K562 (cell line): Measurements from ENCODE around the gene GRIN1.

Experiments used
- EZH2 ChIP-seq: IDR thresholded peaks from 2 replicates; pipeline ENCODE4 v1.6.1; 2012; ENCODE audit warnings: low read depth, mild to moderate bottlenecking, inconsistent platforms, low read length, borderline replicate concordance
- HOMEZ ChIP-seq: fragments of 250-450 bp; sonication (Bioruptor Pico); IDR thresholded peaks from 2 replicates; pipeline ENCODE4 v1.4.0; 2020; ENCODE audit warnings: mild to moderate bottlenecking, moderate library complexity
- SIN3A ChIP-seq, 2 experiments: fragments of 150-350 bp in 1 of 2; IDR thresholded peaks; 2 replicates each; pipeline ENCODE4 v1.6.1; 2011 to 2016; ENCODE audit warnings: borderline replicate concordance in 2 of 2, low read depth in 2 of 2, low read length in 2 of 2, mild to moderate bottlenecking in 2 of 2, moderate library complexity in 2 of 2; ENCODE audit not compliant: control insufficient read depth in 1 of 2
- TF ChIP-seq, protein P1 (sequence below): fragments of 250-450 bp; sonication (Bioruptor Pico); IDR thresholded peaks from 2 replicates; pipeline ENCODE4 v1.4.0; 2020; ENCODE audit warnings: mild to moderate bottlenecking

GRCh38 chr9:137145731-137146526 lies 7.0 kb downstream of the GRIN1 start:
- TF ChIP-seq HOMEZ (CRISPR knock-in tag) (no peak), EZH2 (no peak), SIN3A (IDR thresholded peaks at IDR 0.05; ENCODE audit: borderline replicate concordance in 2 of 2, control insufficient read depth in 1 of 2, low read depth in 2 of 2, low read length in 2 of 2) (no peak)
- TF ChIP-seq, protein P1, sequence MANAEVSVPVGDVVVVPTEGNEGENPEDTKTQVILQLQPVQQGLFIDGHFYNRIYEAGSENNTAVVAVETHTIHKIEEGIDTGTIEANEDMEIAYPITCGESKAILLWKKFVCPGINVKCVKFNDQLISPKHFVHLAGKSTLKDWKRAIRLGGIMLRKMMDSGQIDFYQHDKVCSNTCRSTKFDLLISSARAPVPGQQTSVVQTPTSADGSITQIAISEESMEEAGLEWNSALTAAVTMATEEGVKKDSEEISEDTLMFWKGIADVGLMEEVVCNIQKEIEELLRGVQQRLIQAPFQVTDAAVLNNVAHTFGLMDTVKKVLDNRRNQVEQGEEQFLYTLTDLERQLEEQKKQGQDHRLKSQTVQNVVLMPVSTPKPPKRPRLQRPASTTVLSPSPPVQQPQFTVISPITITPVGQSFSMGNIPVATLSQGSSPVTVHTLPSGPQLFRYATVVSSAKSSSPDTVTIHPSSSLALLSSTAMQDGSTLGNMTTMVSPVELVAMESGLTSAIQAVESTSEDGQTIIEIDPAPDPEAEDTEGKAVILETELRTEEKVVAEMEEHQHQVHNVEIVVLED (CRISPR knock-in tag), result no peak
